SU-DHL-6 (cell line): ENCODE measurements around the gene KDM7A.

Source experiments
- H2AFZ ChIP-seq: fragments of 200-600 bp; sonication (generic); 2 replicates; pipeline ENCODE4 v1.6.1; 2014; ENCODE audit warnings: low read depth, mild to moderate bottlenecking, moderate library complexity, mixed read lengths, antibody characterized with exemption, low read length; ENCODE audit not compliant: severe bottlenecking
- H3F3A ChIP-seq: fragments of 200-600 bp; shearing (Covaris generic); 2 replicates; pipeline ENCODE4 v1.6.0; 2016; ENCODE audit warnings: antibody characterized with exemption, mild to moderate bottlenecking; ENCODE audit not compliant: insufficient read depth
- H3K27ac ChIP-seq: fragments of 200-600 bp; sonication (generic); 2 replicates; pipeline ENCODE4 v1.5.1; 2016; ENCODE audit warnings: low read depth, mild to moderate bottlenecking, low read length, moderate library complexity, mixed read lengths
- H3K27me3 ChIP-seq: fragments of 200-600 bp; sonication (generic), shearing (Covaris generic); 2 replicates; pipeline ENCODE4 v1.6.0; 2014; ENCODE audit warnings: mild to moderate bottlenecking, low read length
- H3K36me3 ChIP-seq: fragments of 200-600 bp; sonication (generic); 2 replicates; pipeline ENCODE4 v1.6.1; 2014; ENCODE audit warnings: mild to moderate bottlenecking, low read length, mixed read lengths
- H3K4me2 ChIP-seq: fragments of 300-600, 200-600 bp; shearing (Covaris generic), sonication (generic); 2 replicates; pipeline ENCODE4 v1.6.0; 2014; ENCODE audit warnings: low read length, low read depth, mild to moderate bottlenecking; ENCODE audit not compliant: poor library complexity, severe bottlenecking
- H3K4me3 ChIP-seq: fragments of 200-600 bp; sonication (generic); 2 replicates; pipeline ENCODE4 v1.5.1; 2014; ENCODE audit warnings: antibody characterized with exemption, low read length, mild to moderate bottlenecking, mixed read lengths; ENCODE audit not compliant: insufficient read depth, poor library complexity, severe bottlenecking
- H3K79me2 ChIP-seq: fragments of 200-600 bp; sonication (generic); 2 replicates; pipeline ENCODE4 v1.6.1; 2014; ENCODE audit warnings: mild to moderate bottlenecking, low read length, moderate library complexity; ENCODE audit not compliant: insufficient read depth
- H3K9ac ChIP-seq: fragments of 200-600 bp; sonication (generic); 2 replicates; pipeline ENCODE4 v1.7.0; 2014; ENCODE audit warnings: mild to moderate bottlenecking, low read length
- H3K9me2 ChIP-seq: fragments of 200-600 bp; sonication (generic); replicated peaks from 2 replicates; pipeline ENCODE4 v1.6.1; 2014; ENCODE audit warnings: low read length; ENCODE audit not compliant: insufficient read depth
- H3K9me3 ChIP-seq: fragments of 200-600 bp; sonication (generic); 2 replicates; pipeline ENCODE4 v1.6.1; 2014; ENCODE audit warnings: low read length, mixed read lengths; ENCODE audit not compliant: insufficient read depth
- H4K20me1 ChIP-seq: fragments of 200-600 bp; sonication (generic); 2 replicates; pipeline ENCODE4 v1.6.1; 2014; ENCODE audit warnings: low read depth, mild to moderate bottlenecking, antibody characterized with exemption, low read length, moderate library complexity, mixed read lengths
- CTCF ChIP-seq: fragments of 200-600 bp; sonication (generic); IDR thresholded peaks from one replicate; pipeline ENCODE4 v1.5.1; 2017; ENCODE audit warnings: antibody characterized with exemption, mild to moderate bottlenecking, low read length, moderate library complexity; ENCODE audit not compliant: insufficient read depth, poor library complexity, severe bottlenecking
- EZH2phosphoT487 ChIP-seq: fragments of 200-600 bp; sonication (generic), shearing (Covaris generic); conservative IDR thresholded peaks from 2 replicates; pipeline ENCODE4 v1.6.1; 2018; ENCODE audit warnings: mild to moderate bottlenecking, antibody characterized with exemption, low read length, moderate library complexity, mixed read lengths

The KDM7A gene

GRCh38 chr7:140051820-140052219, 125.0 kb downstream of the KDM7A start:
- TF ChIP-seq CTCF (no peak), EZH2phosphoT487 (no peak)
- no peak overlapping the region for H2AFZ ChIP-seq
- H3K9me3 ChIP-seq: no peaks in the 10 kb centered on the region
- no peaks in the 10 kb centered on the region for H3K79me2 ChIP-seq
- H4K20me1 ChIP-seq: no peaks in the 10 kb centered on the region
- no peak overlapping the region for H3K4me3 ChIP-seq
- no peak overlapping the region for H3K27ac ChIP-seq
- no peak overlapping the region for H3K9ac ChIP-seq
- H3K9me2 ChIP-seq: no peaks in the 10 kb centered on the region
- H3K36me3 ChIP-seq: no peaks in the 10 kb centered on the region
- no peak overlapping the region for H3K4me2 ChIP-seq
- no peaks in the 10 kb centered on the region for H3F3A ChIP-seq
- no peaks in the 10 kb centered on the region for H3K27me3 ChIP-seq

GRCh38 chr7:140050100-140050499, 126.7 kb downstream of the KDM7A start:
- Histone ChIP-seq H2AFZ (no peak overlapping the region), H3K9me2 (no peaks in the 10 kb centered on the region), H3K4me2 (no peak overlapping the region), H3K9ac (no peak overlapping the region), H4K20me1 (no peaks in the 10 kb centered on the region), H3K27ac (no peak overlapping the region), H3K79me2 (no peaks in the 10 kb centered on the region), H3K4me3 (no peak overlapping the region), H3F3A (no peaks in the 10 kb centered on the region), H3K36me3 (no peaks in the 10 kb centered on the region), H3K27me3 (no peaks in the 10 kb centered on the region), H3K9me3 (no peaks in the 10 kb centered on the region)
- TF ChIP-seq EZH2phosphoT487 (no peak), CTCF (no peak)

GRCh38 chr7:140049339-140050024, 127.3 kb downstream of the KDM7A start:
- no peaks in the 10 kb centered on the region for H3F3A ChIP-seq
- TF ChIP-seq CTCF: no peak
- no peak for TF ChIP-seq EZH2phosphoT487
- no peaks in the 10 kb centered on the region for H4K20me1 ChIP-seq
- no peaks in the 10 kb centered on the region for H3K79me2 ChIP-seq
- no peak overlapping the region for H3K27ac ChIP-seq
- no peaks in the 10 kb centered on the region for H3K9me2 ChIP-seq
- H3K9me3 ChIP-seq: no peaks in the 10 kb centered on the region
- H3K4me3 ChIP-seq: no peak overlapping the region
- no peak overlapping the region for H2AFZ ChIP-seq
- no peak overlapping the region for H3K9ac ChIP-seq
- H3K4me2 ChIP-seq: no peak overlapping the region
- H3K27me3 ChIP-seq: no peaks in the 10 kb centered on the region
- H3K36me3 ChIP-seq: no peaks in the 10 kb centered on the region
